Esophagus squamous epithelium (tissue), 5 donors: ENCODE data around the gene PPIL4. TPM values are rescaled to one million over a fixed set of nuclear protein-coding genes. Genes with fewer than 3 reads are reported as not detected.
"Not testable (repeated sequence)": the region's sequence is repeated elsewhere in the genome, so short reads cannot be mapped to it uniquely, and the experiment has no call there.

Experiments
- DNase-seq: peaks from one replicate; lab custom pipeline; 2025; lab: John Stamatoyannopoulos, UW
- H3K27ac ChIP-seq, 4 donors: fragments of 200-600 bp; sonication (generic); one replicate each; pipeline ENCODE4 v1.5.1; 2016 to 2019; ENCODE audit warnings: mild to moderate bottlenecking in 1 of 4
- H3K27me3 ChIP-seq, 4 donors: fragments of 200-600 bp; sonication (generic); 1 replicate in 3 of 4; 2 replicates in 1 of 4; pipeline versions ENCODE4 v1.5.1 to v1.6.0; 2017 to 2021; ENCODE audit warnings: antibody characterized with exemption in 1 of 4
- H3K36me3 ChIP-seq, 3 donors: fragments of 200-600 bp; sonication (generic); one replicate each; pipeline ENCODE4 v1.5.1; 2016 to 2019
- H3K4me1 ChIP-seq, 3 donors: fragments of 200-600 bp; sonication (generic); one replicate each; pipeline ENCODE4 v1.5.1; 2017 to 2019
- H3K4me3 ChIP-seq, 4 donors: fragments of 200-600 bp; sonication (generic); 1 replicate in 3 of 4; 2 replicates in 1 of 4; pipeline ENCODE4 v1.5.1; 2016 to 2019; ENCODE audit warnings: mild to moderate bottlenecking in 2 of 4, moderate library complexity in 1 of 4
- H3K9me3 ChIP-seq, 3 donors: fragments of 200-600 bp; sonication (generic); one replicate each; pipeline ENCODE4 v1.5.1; 2016 to 2019
- CTCF ChIP-seq, 6 experiments: fragments of 450-650 bp in 4 of 6; fragments of 200-600 bp in 2 of 6; sonication (generic) in 2 of 6; IDR thresholded peaks; one replicate each; pipeline ENCODE4 v1.5.1; 2016 to 2019; ENCODE audit warnings: antibody characterized with exemption in 6 of 6, mild to moderate bottlenecking in 4 of 6, moderate library complexity in 4 of 6
- POLR2A ChIP-seq, 4 donors: fragments of 450-650 bp; IDR thresholded peaks; one replicate each; pipeline ENCODE4 v1.6.1; 2017; ENCODE audit warnings: antibody characterized with exemption in 4 of 4, mild to moderate bottlenecking in 4 of 4, moderate library complexity in 3 of 4
- WGBS, 2 donors: methylation state at CpG; one replicate each; pipeline ENCODE4 v1.1.5; 2018; 5-methylcytosine and 5-hydroxymethylcytosine counted together
- intact Hi-C: fragments of 100-400 bp; cut with DNase I; formaldehyde crosslinking; loops from one replicate; pipeline ENCODE4 v1.15.0; 2022
- total RNA-seq, 4 donors: library from RNA; depleted of rRNA; stranded (reverse); fragments of >200 nt; gene quantifications; one replicate each; pipeline ENCODE4 v1.1.0, GENCODE V29; 2016
- donor health status: DM: yes; HTN: yes; CAD: no.

PPIL4 gene
- total RNA-seq, 4 donors from 2014 or later = 9.4 to 25.2 (median 16.2) TPM

DNA sequence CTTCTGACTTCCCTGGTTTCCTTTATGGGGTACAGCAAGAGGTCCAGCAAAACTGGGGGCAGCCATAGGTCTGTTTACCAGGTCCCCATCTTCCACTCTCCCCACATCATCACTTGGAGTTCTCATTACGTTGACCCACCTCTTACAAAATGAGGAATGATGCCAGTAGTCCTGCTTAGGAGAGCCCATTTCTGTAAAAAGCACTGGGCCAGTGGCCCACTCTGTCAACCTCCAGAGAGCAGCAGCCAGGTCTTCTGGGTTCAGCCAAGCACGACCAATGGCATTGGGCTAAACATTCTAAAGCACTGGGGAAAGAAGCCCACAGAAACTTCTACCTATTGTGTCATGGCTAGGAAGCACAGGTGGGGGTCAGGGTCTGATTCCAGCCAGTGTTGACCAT lies 74.9 kb downstream of the PPIL4 start:
- no peak for TF ChIP-seq CTCF (IDR thresholded peaks at IDR 0.05)
- TF ChIP-seq POLR2A (IDR thresholded peaks at IDR 0.05) = no peak
- Histone ChIP-seq H3K36me3 (no peaks in the 10 kb centered on the region), H3K27me3 (peaks cover 0 to 51% (median 0%) of the 10 kb centered on the region in 4 donors), H3K9me3 (no peaks in the 10 kb centered on the region), H3K4me3 (no peak overlapping the region), H3K4me1 (peaks cover 14 to 18% (median 15%) of the 10 kb centered on the region in 3 donors), H3K27ac (no peak overlapping the region)
- intact Hi-C loops = no loop called here
- no peak for DNase-seq
- WGBS, 2 donors = 86% methylated on average over 1 of the region's 2 CpGs; no CpG with 5 or more reads in 1 of the 2 donors

DNA sequence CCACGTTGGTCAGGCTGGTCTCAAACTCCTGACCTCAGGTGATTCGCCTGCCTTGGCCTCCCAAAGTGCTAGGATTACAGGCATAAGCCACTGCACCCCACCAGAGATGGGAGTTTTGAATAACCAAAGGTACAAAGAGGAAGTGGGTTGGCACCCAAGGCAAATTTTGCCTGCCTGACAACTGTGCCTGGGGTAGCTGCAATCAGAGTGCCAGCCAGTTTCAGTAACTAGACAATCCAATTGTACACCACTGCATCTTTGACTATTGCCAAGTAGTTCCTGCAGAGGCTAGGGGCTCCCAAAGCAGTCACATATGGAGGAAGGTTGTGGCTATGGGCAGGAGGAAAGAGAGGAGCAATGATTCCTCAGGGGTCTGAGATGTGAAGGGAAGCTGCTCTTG lies 77.7 kb downstream of the PPIL4 start:
- H3K27ac ChIP-seq = peak overlapping the region in 1 of 4 donors; percentile 6

DNA sequence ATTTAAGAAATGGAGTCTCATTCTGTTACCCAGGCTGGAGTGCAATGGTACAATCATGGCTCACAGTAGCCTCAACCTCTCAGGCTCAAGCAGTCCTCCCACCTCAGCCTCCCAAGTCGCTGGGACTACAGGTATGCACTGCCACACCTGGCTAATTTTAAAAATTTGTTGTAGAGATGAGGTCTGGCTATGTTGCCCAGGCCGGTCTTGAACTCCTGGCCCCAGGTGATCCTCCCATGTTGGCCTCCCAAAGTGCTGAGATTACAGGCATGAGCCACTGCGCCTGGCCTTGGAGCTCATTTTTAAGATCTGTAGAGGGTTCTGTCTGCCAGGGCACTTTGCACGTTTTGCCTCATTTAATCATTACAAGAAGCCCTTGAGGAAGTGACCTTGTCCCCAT lies 78.6 kb downstream of the PPIL4 start:
- intact Hi-C loops = no loop called here
- Histone ChIP-seq H3K36me3 (no peaks in the 10 kb centered on the region), H3K4me1 (peaks cover 0 to 8% (median 0%) of the 10 kb centered on the region in 3 donors), H3K4me3 (no peak overlapping the region), H3K27me3 (peaks cover 0 to 50% (median 0%) of the 10 kb centered on the region in 4 donors), H3K9me3 (no peaks in the 10 kb centered on the region), H3K27ac (no peak overlapping the region)
- TF ChIP-seq POLR2A (IDR thresholded peaks at IDR 0.05) (no peak), CTCF (IDR thresholded peaks at IDR 0.05) (no peak)
- 75 to 78% methylated on average over 2 to 4 of the region's 4 CpGs for WGBS, 2 donors
- no peak for DNase-seq

More for the DNA sequence above, 77.7 kb downstream of the PPIL4 start:
- Histone ChIP-seq H3K27me3 (peaks cover 0 to 50% (median 0%) of the 10 kb centered on the region in 4 donors), H3K9me3 (no peaks in the 10 kb centered on the region), H3K36me3 (no peaks in the 10 kb centered on the region), H3K4me1 (peaks cover 4 to 15% (median 8%) of the 10 kb centered on the region in 3 donors), H3K4me3 (no peak overlapping the region)
- intact Hi-C loops = no loop called here
- 67 to 100% methylated on average over 1 to 2 of the region's 2 CpGs for WGBS, 2 donors
- no peak for DNase-seq
- TF ChIP-seq CTCF (IDR thresholded peaks at IDR 0.05) = no peak

DNA sequence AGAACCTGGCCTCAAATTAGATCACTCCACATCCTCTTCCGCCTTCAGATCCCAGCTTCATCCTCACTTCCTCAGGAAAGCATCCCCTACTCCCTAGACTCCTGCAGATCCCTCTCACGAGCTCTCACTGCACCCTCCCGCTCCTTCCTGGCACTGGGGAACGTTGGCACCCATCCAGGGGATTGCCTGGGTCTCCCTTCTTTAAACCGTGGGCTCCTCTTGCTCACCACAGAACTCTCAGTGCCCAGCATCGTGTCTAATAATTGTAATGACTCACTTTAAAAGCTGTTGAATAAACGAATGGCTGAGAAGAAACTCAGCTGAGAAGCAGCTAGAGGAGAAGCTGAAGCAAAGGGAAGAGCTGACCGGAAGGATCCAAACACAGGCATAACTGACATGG lies 81.4 kb downstream of the PPIL4 start:
- Histone ChIP-seq H3K9me3 (no peaks in the 10 kb centered on the region), H3K36me3 (no peaks in the 10 kb centered on the region), H3K4me1 (peaks cover 0 to 8% (median 0%) of the 10 kb centered on the region in 3 donors), H3K27ac (peak overlapping the region in 1 of 4 donors; percentile 47), H3K4me3 (no peak overlapping the region), H3K27me3 (peaks cover 0 to 44% (median 0%) of the 10 kb centered on the region in 4 donors)
- WGBS, 2 donors = 28 to 44% methylated on average over 5 to 8 of the region's 8 CpGs
- TF ChIP-seq CTCF (IDR thresholded peaks at IDR 0.05) = no peak
- TF ChIP-seq POLR2A (IDR thresholded peaks at IDR 0.05) = no peak
- intact Hi-C loops = no loop called here
- no peak for DNase-seq

DNA sequence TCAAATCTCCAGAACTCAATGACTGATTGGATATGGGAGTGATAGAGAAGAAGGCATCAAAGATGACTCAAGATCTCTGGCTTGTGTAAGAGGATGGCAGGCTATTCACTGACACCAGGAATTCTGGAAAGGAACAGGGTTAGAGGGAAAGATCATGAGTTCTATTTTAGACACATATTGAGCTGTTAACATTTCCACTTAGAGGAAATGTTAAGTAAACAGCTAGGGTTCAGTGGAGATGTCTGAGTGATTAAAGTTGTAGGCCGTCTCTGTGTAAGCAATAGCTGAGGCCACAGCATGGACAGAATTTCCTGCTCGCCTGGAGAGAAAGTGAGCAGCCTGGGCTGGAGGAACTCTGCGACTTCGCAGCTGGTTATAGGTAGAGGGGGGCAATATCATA lies 82.1 kb downstream of the PPIL4 start:
- WGBS, 2 donors = 46 to 86% methylated on average over 4 of the region's 4 CpGs
- H3K36me3 ChIP-seq = no peaks in the 10 kb centered on the region
- intact Hi-C loops = no loop called here
- H3K27me3 ChIP-seq = peaks cover 0 to 48% (median 0%) of the 10 kb centered on the region in 4 donors
- H3K4me3 ChIP-seq = no peak overlapping the region
- no peak for DNase-seq
- H3K4me1 ChIP-seq = peaks cover 0 to 8% (median 0%) of the 10 kb centered on the region in 3 donors
- TF ChIP-seq CTCF (IDR thresholded peaks at IDR 0.05) (no peak), POLR2A (IDR thresholded peaks at IDR 0.05) (no peak)
- peak overlapping the region in 1 of 4 donors; percentile 47 for H3K27ac ChIP-seq
- no peaks in the 10 kb centered on the region for H3K9me3 ChIP-seq

GRCh38 chr6:149462712-149463111 lies 83.1 kb downstream of the PPIL4 start:
- WGBS, 2 donors = 90 to 93% methylated on average over 6 to 7 of the region's 7 CpGs
- H3K36me3 ChIP-seq, H3K27ac ChIP-seq, H3K4me1 ChIP-seq, DNase-seq, H3K9me3 ChIP-seq, H3K4me3 ChIP-seq, intact Hi-C loops: not testable (repeated sequence)
- H3K27me3 ChIP-seq = peaks cover 0 to 53% (median 0%) of the 10 kb centered on the region in 4 donors
